GM12801 (cell line): ENCODE measurements around the gene DIDO1.

Experiments
- CTCF ChIP-seq: IDR thresholded peaks from one replicate; pipeline ENCODE4 v1.5.1; 2011; ENCODE audit warnings: control low read depth; ENCODE audit not compliant: insufficient read length; ENCODE audit errors: extremely low read depth

Gene DIDO1

DNA sequence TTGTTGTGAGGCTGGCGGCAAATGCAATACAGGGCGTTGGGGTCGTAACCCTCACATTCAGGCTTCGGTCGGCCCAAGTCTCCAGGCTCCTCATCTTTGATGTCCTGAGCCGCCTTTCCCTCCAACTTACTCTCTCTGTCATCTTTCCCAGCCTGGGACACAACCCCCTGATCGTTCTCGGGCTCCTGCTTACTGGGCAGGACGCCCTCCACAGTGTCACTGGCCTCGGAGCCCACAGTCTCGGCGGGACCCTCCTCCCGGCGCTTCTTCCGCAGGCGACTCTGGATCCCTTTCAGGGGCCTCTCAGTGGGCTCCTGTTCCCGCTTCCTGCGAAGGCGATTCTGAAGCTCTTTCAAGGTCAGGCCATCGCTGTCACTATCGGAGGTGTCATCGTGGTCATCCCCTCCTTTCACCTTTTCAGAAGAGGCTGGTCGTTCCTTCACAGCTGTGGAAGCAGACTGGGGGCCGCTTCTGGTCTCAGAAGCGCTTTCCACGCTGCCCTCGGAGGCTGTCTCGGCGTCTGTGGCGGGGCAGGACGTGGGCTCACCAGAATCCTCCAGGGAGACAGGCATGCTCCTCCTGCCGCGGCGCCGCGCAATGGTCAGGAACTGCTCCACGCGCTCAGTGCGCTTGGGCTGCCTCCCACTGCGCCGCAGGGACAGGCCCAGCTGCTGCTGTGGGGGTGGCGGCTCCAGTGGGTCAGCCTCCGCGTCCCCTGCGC, 15.4 kb downstream of the DIDO1 start:
- TF ChIP-seq CTCF = no peak

- no peak for TF ChIP-seq CTCF
Observed at GRCh38 chr20:62910217-62910766, 16.0 kb downstream of the DIDO1 start.

GRCh38 chr20:62908971-62909791, 17.1 kb downstream of the DIDO1 start:
- TF ChIP-seq CTCF = no peak

DNA sequence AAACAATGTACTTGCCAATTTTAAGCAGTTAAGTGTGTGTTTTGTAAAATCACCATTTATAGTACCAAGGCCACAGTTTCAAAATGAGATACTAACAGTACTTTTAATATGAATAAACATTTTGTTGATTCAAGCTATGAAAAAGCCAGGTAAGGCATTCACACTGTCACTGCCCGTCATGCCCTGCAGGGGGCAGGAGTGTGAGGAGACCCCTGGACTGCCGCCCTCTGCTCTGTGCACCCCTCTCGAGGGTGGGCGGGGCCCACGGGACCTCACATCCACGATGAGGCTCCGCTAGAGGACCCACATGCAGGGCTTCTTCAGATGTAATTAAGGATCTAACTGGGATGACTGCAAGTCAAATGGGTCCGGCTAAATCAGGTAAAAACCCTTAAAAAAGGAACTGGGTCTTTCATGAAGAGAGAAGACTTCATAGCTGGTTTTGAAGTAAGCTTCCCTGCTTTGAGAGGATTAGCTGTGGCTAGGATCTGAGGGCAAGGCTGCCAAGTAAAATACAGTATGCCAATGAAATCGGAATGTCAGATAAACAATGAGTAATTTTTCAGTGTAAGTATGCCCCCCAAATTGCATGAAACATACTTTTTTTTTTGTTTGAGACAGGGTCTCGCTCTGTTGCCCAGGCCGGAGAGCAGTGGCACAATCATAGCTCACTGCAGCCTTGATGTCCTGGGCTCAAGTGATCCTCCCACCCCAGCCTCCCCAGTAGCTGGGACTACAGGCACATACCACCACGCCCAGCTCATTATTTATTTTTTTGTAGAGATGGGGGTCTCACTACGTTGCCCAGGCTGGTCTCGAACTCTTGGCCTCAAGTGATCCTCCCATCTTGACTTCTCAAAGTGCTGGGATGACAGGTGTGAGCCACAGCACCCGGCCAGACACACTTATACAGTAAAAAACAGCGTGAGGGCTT, 18.7 kb downstream of the DIDO1 start:
- TF ChIP-seq CTCF = no peak

- TF ChIP-seq CTCF = no peak
Observed at GRCh38 chr20:62906647-62907375, 19.5 kb downstream of the DIDO1 start.

GRCh38 chr20:62906209-62906608, 20.1 kb downstream of the DIDO1 start:
- TF ChIP-seq CTCF = no peak
